ENCODE data around the gene ZNF333.
"Not testable (repeated sequence)": the region's sequence is repeated elsewhere in the genome, so short reads cannot be mapped to it uniquely, and the experiment has no call there.

- not testable (repeated sequence) for TF ChIP-seq EZH2 (IDR thresholded peaks at IDR 0.05); POLR2AphosphoS5 (IDR thresholded peaks at IDR 0.05; ENCODE audit: borderline replicate concordance, low read depth, low read length)
Measured at GRCh38 chr19:14765841-14766240, 76.0 kb downstream of the ZNF333 start.
